KMS-11 (cell line): ENCODE results near the gene TRAPPC8.
"Not testable (repeated sequence)": the region's sequence is repeated elsewhere in the genome, so short reads cannot be mapped to it uniquely, and the experiment has no call there.

Source experiments
- H2AFZ ChIP-seq: fragments of 200-600 bp; sonication (generic); 2 replicates; pipeline ENCODE4 v1.6.1; 2016; ENCODE audit warnings: antibody characterized with exemption, mixed run types, low read depth
- H3K27ac ChIP-seq: fragments of 200-600 bp; sonication (generic); 2 replicates; pipeline ENCODE4 v1.6.1; 2016; ENCODE audit warnings: mild to moderate bottlenecking, mixed run types
- H3K27me3 ChIP-seq: fragments of 200-600 bp; sonication (generic); 2 replicates; pipeline ENCODE4 v1.6.1; 2017; ENCODE audit warnings: mild to moderate bottlenecking, low read depth, mixed run types, moderate library complexity; ENCODE audit not compliant: insufficient read depth
- H3K36me3 ChIP-seq: fragments of 200-600 bp; sonication (generic); 2 replicates; pipeline ENCODE4 v1.6.1; 2017; ENCODE audit warnings: mild to moderate bottlenecking, mixed run types; ENCODE audit not compliant: insufficient read depth
- H3K4me1 ChIP-seq: fragments of 200-600 bp; sonication (generic); 2 replicates; pipeline ENCODE4 v1.6.1; 2016; ENCODE audit warnings: mild to moderate bottlenecking, low read depth, mixed run types; ENCODE audit not compliant: poor library complexity, severe bottlenecking
- H3K4me2 ChIP-seq: fragments of 200-600 bp; sonication (generic); 2 replicates; pipeline ENCODE4 v1.7.0; 2016; ENCODE audit warnings: mild to moderate bottlenecking, mixed run types
- H3K4me3 ChIP-seq: fragments of 200-600 bp; sonication (generic); IDR thresholded peaks from 2 replicates; pipeline ENCODE4 v1.6.1; 2017; ENCODE audit warnings: low read depth, low read length, mixed read lengths; ENCODE audit not compliant: insufficient read depth
- H3K79me2 ChIP-seq: fragments of 200-600 bp; sonication (generic); 2 replicates; pipeline ENCODE4 v1.6.1; 2016; ENCODE audit warnings: low read depth, mixed run types; ENCODE audit not compliant: insufficient read depth
- H3K9ac ChIP-seq: fragments of 200-600 bp; sonication (generic); 2 replicates; pipeline ENCODE4 v1.6.1; 2016; ENCODE audit warnings: mild to moderate bottlenecking, mixed run types
- H4K20me1 ChIP-seq: fragments of 200-600 bp; sonication (generic); 2 replicates; pipeline ENCODE4 v1.6.1; 2016; ENCODE audit warnings: mild to moderate bottlenecking, mixed run types; ENCODE audit not compliant: insufficient read depth
- TF ChIP-seq, protein P1 (sequence below): fragments of 200-600 bp; sonication (generic); conservative IDR thresholded peaks from 2 replicates; pipeline ENCODE4 v1.6.1; 2017; ENCODE audit warnings: low read depth, mild to moderate bottlenecking, antibody characterized with exemption, low read length, moderate library complexity, mixed read lengths

Gene TRAPPC8

DNA sequence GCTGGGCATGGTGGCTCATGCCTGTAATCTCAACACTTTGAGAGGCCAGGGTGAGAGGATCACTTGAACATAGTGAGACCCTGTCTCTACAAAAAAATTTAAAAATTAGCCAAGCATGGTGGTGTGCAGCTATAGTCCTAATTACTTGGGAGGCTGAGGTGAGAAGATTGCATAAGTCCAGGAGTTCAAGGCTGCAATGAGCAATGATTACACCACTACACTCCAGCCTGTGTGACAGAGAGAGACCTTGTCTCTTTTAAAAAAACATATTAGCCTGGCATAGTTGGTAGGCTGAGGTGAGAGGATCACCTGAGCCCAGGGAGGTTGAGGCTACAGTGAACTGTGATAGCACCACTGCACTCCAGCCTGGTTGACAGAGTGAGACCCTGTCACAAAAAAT is 13.7 kb downstream of the TRAPPC8 start:
- Histone ChIP-seq H3K79me2 (peaks cover 44% of the 10 kb centered on the region; the same call in 1 of the 2 replicates), H4K20me1 (no peaks in the 10 kb centered on the region)
- TF ChIP-seq, protein P1, sequence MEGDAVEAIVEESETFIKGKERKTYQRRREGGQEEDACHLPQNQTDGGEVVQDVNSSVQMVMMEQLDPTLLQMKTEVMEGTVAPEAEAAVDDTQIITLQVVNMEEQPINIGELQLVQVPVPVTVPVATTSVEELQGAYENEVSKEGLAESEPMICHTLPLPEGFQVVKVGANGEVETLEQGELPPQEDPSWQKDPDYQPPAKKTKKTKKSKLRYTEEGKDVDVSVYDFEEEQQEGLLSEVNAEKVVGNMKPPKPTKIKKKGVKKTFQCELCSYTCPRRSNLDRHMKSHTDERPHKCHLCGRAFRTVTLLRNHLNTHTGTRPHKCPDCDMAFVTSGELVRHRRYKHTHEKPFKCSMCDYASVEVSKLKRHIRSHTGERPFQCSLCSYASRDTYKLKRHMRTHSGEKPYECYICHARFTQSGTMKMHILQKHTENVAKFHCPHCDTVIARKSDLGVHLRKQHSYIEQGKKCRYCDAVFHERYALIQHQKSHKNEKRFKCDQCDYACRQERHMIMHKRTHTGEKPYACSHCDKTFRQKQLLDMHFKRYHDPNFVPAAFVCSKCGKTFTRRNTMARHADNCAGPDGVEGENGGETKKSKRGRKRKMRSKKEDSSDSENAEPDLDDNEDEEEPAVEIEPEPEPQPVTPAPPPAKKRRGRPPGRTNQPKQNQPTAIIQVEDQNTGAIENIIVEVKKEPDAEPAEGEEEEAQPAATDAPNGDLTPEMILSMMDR = no peak

DNA sequence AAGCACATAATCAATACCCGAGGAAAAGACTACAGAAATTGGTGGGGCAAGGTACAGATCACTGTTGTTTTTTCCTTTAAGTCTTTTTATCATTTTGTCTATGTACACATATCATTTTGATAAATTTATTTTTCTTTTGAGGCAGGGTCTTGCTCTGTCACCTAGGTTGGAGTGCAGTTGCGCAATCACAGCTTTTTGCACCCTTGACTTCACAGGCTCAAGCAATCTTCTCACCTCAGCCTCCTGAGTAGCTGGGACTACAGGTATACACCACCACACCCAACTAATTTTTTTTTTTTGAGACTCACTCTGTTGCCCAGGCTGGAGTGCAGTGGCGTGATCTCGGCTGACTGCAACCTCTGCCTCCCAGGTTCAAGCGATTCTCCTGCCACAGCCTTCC is 15.9 kb downstream of the TRAPPC8 start:
- not testable (repeated sequence) for H3K4me3 ChIP-seq, H3K9ac ChIP-seq, H2AFZ ChIP-seq, H3K27ac ChIP-seq, H3K4me1 ChIP-seq, H4K20me1 ChIP-seq, H3K36me3 ChIP-seq, H3K27me3 ChIP-seq, H3K4me2 ChIP-seq
- H3K79me2 ChIP-seq = peaks cover 25% of the 10 kb centered on the region; the same call in 1 of the 2 replicates

More for the DNA sequence above, 13.7 kb downstream of the TRAPPC8 start:
- Histone ChIP-seq H3K4me2 (no peak overlapping the region), H3K27ac (no peak overlapping the region), H3K27me3 (no peaks in the 10 kb centered on the region), H3K4me1 (no peaks in the 10 kb centered on the region), H3K9ac (no peak overlapping the region), H3K4me3 (no peak overlapping the region), H2AFZ (no peak overlapping the region), H3K36me3 (no peaks in the 10 kb centered on the region; the same call in 1 of the 2 replicates)

DNA sequence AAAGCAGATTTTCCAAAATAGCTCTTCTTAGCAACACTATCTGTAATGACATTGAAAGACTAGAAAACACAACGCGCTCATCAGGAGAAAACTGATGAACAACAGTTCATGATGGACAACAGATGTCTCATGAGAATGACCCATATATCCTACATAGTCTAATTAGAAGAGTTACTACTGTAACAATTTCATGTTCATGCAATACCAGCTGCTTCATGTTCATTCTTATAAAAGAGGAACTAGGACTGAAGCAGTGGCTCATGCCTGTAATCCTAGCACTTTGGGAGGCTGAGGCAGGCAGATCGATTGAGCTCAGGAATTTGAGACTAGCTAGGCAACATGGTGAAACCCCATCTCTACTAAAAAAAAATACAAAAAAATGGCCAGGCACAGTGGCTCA is 22.7 kb downstream of the TRAPPC8 start:
- no peak overlapping the region for H2AFZ ChIP-seq
- H3K9ac ChIP-seq = no peak overlapping the region
- peaks cover 18% of the 10 kb centered on the region; the same call in 1 of the 2 replicates for H3K79me2 ChIP-seq
- H3K4me3 ChIP-seq = no peak overlapping the region
- no peak overlapping the region for H3K4me2 ChIP-seq
- TF ChIP-seq, protein P1 = no peak
- no peaks in the 10 kb centered on the region for H3K4me1 ChIP-seq
- no peak overlapping the region for H3K27ac ChIP-seq
- H3K27me3 ChIP-seq = no peaks in the 10 kb centered on the region
- no peaks in the 10 kb centered on the region for H3K36me3 ChIP-seq
- no peaks in the 10 kb centered on the region for H4K20me1 ChIP-seq

DNA sequence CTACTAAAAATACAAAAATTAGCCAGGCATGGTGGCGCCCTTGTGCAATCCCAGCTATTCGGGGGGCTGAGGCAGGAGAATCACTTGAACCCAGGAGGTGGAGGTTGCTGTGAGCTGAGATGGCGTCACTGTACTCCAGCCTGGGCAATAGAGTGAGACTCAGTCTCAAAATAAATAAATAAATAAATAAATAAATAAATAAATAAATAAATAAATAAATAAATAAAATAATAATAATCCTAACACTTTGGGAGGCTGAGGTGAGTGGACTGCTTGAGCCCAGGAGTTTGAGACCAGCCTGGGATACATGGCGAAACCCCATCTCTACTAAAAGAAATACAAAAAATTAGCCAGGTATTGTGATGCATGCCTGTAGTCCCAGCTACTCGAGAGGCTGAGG is 23.6 kb downstream of the TRAPPC8 start:
- H3K27me3 ChIP-seq, H3K4me1 ChIP-seq, H3K9ac ChIP-seq, H4K20me1 ChIP-seq, H3K4me3 ChIP-seq, H3K36me3 ChIP-seq, H2AFZ ChIP-seq, H3K27ac ChIP-seq, H3K4me2 ChIP-seq: not testable (repeated sequence)
- H3K79me2 ChIP-seq = peaks cover 18% of the 10 kb centered on the region; the same call in 1 of the 2 replicates

DNA sequence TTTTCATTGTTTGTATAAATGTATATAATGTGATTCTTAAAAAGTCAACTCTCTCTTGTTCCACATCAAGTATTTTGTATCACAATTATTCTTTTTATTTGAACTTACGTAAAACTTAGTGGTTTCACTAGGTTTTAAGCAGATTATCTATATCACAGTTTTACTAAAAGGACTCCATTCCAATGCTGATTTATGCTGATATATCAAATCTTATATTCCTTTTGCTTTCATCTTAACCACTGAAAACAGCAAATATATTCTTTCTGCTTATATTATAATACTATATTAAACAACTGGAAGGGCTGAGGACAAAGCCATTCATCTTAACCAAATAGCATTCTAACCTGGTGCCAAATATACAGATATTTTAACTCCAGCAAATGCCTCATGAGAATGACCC is 24.2 kb downstream of the TRAPPC8 start:
- no peaks in the 10 kb centered on the region for H3K27me3 ChIP-seq
- no peak overlapping the region for H3K4me2 ChIP-seq
- TF ChIP-seq, protein P1 = no peak
- no peak overlapping the region for H3K4me3 ChIP-seq
- peaks cover 18% of the 10 kb centered on the region; the same call in 1 of the 2 replicates for H3K79me2 ChIP-seq
- no peak overlapping the region for H2AFZ ChIP-seq
- no peaks in the 10 kb centered on the region for H4K20me1 ChIP-seq
- H3K36me3 ChIP-seq = no peaks in the 10 kb centered on the region
- no peak overlapping the region for H3K27ac ChIP-seq
- H3K9ac ChIP-seq = no peak overlapping the region
- H3K4me1 ChIP-seq = no peaks in the 10 kb centered on the region
